Hypothalamus (tissue), 51 donors: ENCODE measurements around the gene CAVIN3.

Experiments used
- DNase-seq, 51 donors: peaks; one replicate each; lab custom pipeline; 2025; lab: John Stamatoyannopoulos, UW

Gene CAVIN3, protein sequence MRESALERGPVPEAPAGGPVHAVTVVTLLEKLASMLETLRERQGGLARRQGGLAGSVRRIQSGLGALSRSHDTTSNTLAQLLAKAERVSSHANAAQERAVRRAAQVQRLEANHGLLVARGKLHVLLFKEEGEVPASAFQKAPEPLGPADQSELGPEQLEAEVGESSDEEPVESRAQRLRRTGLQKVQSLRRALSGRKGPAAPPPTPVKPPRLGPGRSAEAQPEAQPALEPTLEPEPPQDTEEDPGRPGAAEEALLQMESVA

GRCh38 chr11:6320411-6321155, at the start of gene CAVIN3:
Gene CAVIN3, minus strand, starts transcription at chr11:6320501. Its CDS starts 25 bp downstream, at chr11:6320476.
- DNase-seq, result peak in 6 of 51 donors; percentile 3 to 23 (median 8)

DNA sequence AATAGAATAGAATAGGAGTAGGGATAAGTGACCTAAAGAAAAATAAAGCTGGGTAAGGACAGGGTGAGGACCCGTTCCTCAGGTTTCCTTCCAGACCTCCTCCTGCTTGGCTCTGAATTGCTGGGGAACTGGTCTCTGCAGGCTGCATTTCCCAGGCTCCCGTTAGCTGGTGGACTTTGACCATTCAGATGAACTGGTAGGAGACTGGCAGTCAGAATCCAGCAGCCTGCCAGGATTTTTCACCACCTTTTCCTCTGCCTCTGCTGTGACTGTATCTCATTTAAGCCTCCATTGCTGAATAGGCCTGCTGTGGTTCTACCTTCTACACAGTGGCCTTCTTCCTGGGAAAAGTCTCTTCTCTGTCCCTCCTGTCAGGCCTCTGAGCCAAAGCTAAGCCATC, 45.4 kb upstream of the CAVIN3 start:
- DNase-seq, result no peak

- peak in 46 of 51 donors; percentile 4 to 77 (median 44) for DNase-seq
These were observed 42.8 kb upstream of the CAVIN3 start for GRCh38 chr11:6362873-6363678.

GRCh38 chr11:6362185-6362872, 42.0 kb upstream of the CAVIN3 start:
- DNase-seq, result no peak

DNA sequence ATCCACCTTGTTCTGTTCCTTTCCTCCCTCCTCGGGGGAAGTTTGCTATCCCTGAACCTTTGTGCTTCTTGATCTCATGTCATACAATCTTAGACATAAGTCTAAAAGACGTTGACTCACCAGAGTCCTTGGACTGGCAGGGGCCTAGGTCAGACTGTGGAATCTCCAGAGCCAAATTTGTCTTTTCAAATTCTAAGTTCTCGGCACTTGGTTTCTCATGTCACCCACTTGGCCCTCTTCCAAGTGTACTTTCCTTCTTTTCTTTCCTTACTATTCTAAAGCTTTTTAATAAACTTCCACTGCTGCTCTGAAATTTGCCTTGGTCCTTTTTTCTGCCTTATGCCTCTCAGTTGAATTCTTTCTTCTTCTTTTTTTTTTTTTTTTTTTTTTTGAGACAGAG, 39.9 kb upstream of the CAVIN3 start:
- no peak for DNase-seq

- DNase-seq, result peak in 5 of 51 donors; percentile 12 to 49 (median 19)
These were observed 36.9 kb upstream of the CAVIN3 start for GRCh38 chr11:6357222-6357621.

DNA sequence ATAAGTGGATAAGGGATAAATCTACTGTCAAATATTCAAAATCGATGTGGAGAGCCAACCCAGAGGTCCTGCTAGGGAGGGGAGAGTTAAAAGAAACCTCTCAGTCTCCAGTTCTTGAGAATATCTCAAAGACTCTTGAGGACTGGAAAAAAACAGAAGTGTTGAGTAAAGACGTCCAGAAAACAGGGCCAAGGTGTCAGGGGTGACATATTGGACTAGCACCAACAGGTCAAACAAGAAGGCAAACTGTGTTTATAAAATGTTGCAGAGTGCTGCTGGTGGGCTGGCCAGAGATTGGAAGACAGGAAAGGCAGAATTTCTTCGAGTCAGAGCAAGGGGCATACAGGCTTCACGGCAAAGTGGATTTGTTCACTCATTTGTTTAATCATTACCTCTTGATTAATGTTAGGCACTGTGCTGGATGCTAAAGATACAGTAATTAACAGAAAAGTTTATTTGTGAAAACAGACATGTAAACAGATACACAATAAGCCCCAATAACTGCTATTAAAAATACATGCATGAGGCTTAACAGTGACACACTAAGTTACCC, 36.3 kb upstream of the CAVIN3 start:
- no peak for DNase-seq

GRCh38 chr11:6354651-6355485, 34.6 kb upstream of the CAVIN3 start:
- no peak for DNase-seq

DNA sequence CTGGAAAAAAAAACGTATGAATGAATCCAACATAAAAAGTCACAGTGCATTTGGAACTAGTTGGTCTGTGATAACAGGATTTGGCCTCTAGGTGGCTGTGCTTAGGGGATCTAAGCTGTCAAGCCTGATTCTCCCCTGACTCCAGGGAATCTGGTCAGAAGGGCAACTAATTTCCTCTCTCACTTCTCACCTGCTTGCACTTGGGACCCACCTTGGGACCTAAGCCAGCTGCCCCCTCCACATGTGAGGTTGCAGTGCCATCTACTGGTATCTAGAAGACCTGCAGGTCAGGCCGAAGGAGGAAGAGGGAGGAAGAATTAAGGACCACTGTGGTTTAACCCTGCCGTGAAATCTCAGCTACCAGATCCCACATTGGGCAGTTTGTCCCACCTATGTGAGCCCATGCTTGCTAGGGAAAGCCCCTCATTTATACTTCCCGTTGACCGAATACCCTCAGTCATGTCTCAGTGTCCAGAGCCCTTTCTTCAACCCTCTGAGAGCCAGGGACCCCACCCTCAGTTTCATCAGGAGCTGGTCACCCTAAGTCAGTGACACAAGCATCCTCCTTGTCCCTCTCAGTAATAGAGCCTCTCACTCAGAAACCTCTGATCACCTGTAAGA, 33.2 kb upstream of the CAVIN3 start:
- peak in 20 of 51 donors; percentile 2 to 26 (median 8) for DNase-seq

DNA sequence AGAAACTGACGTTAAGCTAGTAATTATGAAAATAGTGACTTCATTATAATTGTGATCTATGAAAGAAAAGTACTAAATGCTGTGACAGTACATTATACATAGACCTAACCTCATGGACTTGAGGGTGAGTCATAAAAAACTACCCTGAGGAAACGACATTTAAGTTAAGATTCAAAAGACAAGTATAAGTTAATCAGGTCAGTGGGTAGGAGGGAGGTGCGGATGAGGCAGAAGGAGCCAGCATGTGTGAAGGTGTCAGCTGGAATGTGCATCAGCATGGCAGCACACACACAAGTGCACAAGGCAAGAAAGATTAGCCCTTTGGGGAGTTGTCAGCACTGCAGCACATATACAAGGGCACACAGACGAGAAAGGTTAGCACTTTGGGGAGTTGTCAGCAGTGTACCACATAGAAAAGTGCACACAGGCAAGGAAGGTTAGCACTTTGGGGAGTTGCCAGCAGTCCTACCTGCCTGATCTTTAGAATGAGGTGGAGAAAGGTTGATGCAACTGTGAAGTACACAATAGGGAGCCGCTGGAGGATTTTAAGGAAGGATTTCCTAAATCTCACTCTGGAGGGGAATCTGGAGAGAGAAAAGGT, 31.6 kb upstream of the CAVIN3 start:
- no peak for DNase-seq

GRCh38 chr11:6350486-6350885, 30.2 kb upstream of the CAVIN3 start:
- DNase-seq, result no peak

GRCh38 chr11:6350043-6350442, 29.7 kb upstream of the CAVIN3 start:
- no peak for DNase-seq

DNA sequence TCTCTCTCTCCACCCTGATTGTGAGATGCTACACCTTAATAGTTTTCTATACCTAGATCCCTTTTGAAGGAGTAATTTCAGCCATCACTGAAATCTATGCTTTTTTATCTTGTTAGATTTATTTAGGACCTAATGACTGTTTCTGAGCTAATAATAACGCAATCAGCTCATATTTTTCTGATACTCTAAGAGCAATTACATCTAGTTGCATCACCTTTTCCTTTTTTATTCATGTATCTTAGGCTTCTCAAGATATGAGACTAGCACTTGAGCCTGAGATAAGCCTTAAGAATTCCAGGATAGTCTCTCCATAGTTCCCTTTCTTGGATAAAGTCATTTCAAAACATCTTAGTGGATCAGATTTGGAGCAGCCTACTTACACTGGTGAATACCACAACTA, 25.1 kb upstream of the CAVIN3 start:
- no peak for DNase-seq

DNA sequence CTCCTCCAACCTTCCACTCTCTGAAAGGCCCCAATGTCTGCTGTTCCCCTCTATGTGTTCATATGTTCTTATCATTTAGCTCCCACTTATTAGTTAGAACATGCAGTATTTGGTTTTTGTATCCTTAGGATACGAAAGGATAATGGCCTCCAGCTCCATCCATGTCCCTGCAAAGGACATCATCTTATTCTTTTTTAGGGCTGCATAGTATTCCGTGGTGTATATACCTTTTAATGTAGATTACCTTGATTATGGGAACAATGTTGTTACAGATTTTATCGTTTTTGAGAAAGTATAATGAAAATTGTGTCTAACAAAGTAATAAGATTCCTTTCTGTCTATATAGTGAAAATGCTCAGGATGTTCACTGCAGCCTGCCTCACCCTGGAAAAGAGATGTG, 16.0 kb upstream of the CAVIN3 start:
- no peak for DNase-seq

DNA sequence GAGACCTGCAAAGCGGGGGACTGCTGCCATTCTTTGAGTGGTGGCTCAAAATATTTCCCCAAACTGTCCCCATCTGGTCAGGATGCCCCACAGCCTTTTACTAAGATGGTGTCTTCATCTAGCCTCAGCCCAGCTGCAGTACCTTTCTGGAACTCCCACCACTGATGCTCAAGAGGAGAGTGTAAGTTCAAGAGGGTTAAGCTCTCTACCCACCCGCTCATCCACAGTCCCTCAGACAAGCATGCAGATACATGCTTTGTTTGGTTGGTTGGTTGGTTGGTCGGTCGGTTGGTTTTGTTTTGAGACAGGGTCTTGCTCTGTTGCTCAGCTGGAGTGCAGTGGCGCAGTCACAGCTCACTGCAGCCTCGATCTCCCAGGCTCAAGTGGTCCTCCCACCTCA, 14.5 kb upstream of the CAVIN3 start:
- no peak for DNase-seq

- DNase-seq, result no peak
These were observed 12.8 kb upstream of the CAVIN3 start for GRCh38 chr11:6333095-6333494.

DNA sequence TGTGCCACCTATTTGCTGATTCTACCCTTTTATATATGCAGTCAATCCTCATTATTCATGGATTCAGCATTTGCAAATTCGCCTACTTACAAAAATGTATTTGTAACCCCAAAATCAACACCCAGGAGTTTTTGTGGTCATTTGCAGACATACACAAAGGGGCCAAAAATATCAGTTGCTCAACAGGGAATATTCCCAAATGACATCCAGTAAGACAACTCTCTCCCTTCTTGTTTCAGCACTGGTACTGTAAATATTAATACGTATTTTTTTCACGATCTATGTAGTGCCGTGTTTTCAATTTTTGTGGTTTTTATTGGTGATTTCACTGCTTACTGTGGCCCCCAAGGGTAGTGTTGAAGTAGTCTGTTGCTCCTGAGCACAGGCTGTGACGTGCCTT, 11.8 kb upstream of the CAVIN3 start:
- DNase-seq, result no peak

DNA sequence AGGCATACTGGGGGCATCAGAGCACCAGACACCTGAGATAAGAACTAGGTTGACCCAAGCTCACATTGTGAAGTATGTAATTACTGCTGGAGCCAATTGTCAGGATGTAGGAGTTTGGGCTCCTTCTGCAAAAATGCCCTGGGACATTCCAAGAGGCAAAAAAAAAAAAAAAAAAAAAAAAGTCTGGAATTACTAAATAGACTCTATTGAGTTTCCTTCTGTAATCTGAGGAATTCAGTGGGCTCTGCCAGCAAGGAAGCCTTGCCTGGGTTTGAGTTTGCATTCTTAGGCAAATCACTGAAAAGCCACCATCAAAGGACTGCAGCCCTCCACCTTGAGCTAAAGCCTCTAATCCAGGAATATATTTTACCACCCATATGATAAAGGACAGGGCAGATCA, 8.0 kb upstream of the CAVIN3 start:
- DNase-seq, result no peak

DNA sequence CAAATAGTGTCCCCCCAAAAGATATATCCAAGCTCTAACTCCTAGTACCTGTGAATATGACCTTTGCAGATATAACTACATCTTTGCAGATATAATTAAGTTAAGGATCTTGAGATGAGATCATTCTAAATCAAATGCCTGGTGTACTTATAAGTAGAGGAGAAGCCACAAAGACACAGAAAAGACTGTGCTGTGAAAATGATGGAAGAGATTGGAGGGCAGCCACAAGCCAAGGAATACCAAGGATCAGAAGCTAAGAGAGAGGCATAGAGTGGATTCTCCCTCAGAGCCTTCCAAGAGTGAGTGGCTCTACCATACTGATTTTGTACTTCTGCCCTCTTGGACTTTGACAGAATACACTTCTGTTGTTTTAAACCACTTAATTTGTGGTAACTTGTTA, 7.5 kb upstream of the CAVIN3 start:
- DNase-seq, result no peak
